Epithelial cell of proximal tubule (primary cell): ENCODE data around the gene KHSRP. TPM values are rescaled to one million over a fixed set of nuclear protein-coding genes. Genes with fewer than 3 reads are reported as not detected.

Source experiments
- DNase-seq: peaks from one replicate; pipeline ENCODE4 v3.0.0-alpha.2; 2011; ENCODE audit warnings: low read depth
- H3K4me3 ChIP-seq: 2 replicates; pipeline ENCODE4 v1.5.1; 2011; ENCODE audit warnings: low read depth, mild to moderate bottlenecking, low read length
- total RNA-seq: library from RNA; depleted of rRNA; stranded (reverse); fragments of >200 nt; gene quantifications from 2 replicates; pipeline ENCODE4 v1.2.3, GENCODE V29; 2015
- TF ChIP-seq, protein P1 (sequence below): conservative IDR thresholded peaks from 2 replicates; pipeline ENCODE4 v1.5.1; 2012; ENCODE audit warnings: low read depth, mild to moderate bottlenecking, low read length

Gene KHSRP
- total RNA-seq, 1 donor from 2014 or later: 96.0 TPM

GRCh38 chr19:6458695-6459261 is 34.2 kb upstream of the KHSRP start:
- DNase-seq: no peak
- H3K4me3 ChIP-seq: peak overlapping the region; percentile 83
- TF ChIP-seq, protein P1, sequence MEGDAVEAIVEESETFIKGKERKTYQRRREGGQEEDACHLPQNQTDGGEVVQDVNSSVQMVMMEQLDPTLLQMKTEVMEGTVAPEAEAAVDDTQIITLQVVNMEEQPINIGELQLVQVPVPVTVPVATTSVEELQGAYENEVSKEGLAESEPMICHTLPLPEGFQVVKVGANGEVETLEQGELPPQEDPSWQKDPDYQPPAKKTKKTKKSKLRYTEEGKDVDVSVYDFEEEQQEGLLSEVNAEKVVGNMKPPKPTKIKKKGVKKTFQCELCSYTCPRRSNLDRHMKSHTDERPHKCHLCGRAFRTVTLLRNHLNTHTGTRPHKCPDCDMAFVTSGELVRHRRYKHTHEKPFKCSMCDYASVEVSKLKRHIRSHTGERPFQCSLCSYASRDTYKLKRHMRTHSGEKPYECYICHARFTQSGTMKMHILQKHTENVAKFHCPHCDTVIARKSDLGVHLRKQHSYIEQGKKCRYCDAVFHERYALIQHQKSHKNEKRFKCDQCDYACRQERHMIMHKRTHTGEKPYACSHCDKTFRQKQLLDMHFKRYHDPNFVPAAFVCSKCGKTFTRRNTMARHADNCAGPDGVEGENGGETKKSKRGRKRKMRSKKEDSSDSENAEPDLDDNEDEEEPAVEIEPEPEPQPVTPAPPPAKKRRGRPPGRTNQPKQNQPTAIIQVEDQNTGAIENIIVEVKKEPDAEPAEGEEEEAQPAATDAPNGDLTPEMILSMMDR: no peak

GRCh38 chr19:6457958-6458694 is 33.5 kb upstream of the KHSRP start:
- DNase-seq: no peak
- TF ChIP-seq, protein P1: no peak
- peak overlapping the region; percentile 83 for H3K4me3 ChIP-seq

DNA sequence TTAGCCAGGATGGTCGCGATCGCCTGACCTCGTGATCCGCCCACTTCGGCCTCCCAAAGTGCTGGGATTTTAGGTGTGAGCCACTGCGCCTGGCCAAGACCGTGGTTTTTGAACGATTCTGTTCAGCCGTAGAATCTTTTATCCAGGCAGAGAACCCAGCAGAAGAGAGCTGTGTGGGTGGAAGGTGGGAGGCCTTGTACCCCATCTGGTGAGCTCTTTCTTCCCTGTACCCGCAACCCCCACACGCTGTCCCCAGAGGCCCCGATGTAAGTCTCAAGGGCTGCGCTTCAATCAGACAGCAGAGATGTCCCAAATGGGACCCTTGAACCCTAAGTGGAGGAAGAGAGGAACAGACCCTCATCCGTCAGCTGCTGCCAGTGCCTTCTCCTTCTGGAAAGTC is 31.3 kb upstream of the KHSRP start:
- DNase-seq: no peak
- H3K4me3 ChIP-seq: no peak overlapping the region
- TF ChIP-seq, protein P1: no peak

- H3K4me3 ChIP-seq: no peak overlapping the region
- DNase-seq: no peak
- TF ChIP-seq, protein P1: no peak
Observed at GRCh38 chr19:6453951-6454565, 29.4 kb upstream of the KHSRP start.

- no peak overlapping the region for H3K4me3 ChIP-seq
- no peak for DNase-seq
- TF ChIP-seq, protein P1: no peak
Observed at GRCh38 chr19:6452899-6453298, 28.3 kb upstream of the KHSRP start.

DNA sequence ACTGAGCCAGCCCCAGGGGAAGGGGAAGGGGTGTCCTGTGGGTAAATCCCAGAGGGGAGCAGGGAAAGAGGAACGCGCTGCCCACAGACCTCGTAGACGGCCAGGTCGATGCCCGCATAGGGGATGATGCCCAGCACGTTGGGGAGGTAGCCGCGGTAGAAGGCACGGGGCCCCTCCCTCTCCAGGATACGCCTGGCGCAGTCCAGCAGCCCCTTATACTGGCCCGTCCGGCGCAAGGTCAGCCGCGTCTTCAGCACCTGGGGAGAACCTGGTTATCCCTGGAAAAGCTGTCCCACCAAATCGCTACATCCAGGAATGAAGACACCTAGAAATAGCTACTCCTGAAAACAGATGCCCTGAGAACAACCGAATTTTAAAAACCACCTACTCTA is 27.6 kb upstream of the KHSRP start:
- TF ChIP-seq, protein P1: no peak
- DNase-seq: no peak
- H3K4me3 ChIP-seq: no peak overlapping the region
